ENCODE results near the gene AGMAT. TPM values are rescaled to one million over a fixed set of nuclear protein-coding genes. Genes with fewer than 3 reads are reported as not detected.
A peak's percentile ranks its signal among the peaks of the same experiment; 100 is the strongest.

AGMAT gene
- total and polyA plus RNA-seq, 2 of the 13 experiments (the other 11 are each of a cell fraction or from before 2014, with no cell fraction given): 59.1 to 174 TPM

GRCh38 chr1:15603050-15603965 is 18.5 kb upstream of the AGMAT start (continued):
- TF ChIP-seq MED13 (CRISPR knock-in tag; IDR thresholded peaks at IDR 0.05) (no peak), ZNF142 (CRISPR knock-in tag; IDR thresholded peaks at IDR 0.05) (peak; percentile 62; the same call in 1 of the 2 replicates), TFAP4 (IDR thresholded peaks at IDR 0.05; ENCODE audit: borderline replicate concordance, low read depth) (no peak), PRPF4 (IDR thresholded peaks at IDR 0.05; ENCODE audit: low read depth, low read length, poor library complexity, severe bottlenecking) (no peak), REST (IDR thresholded peaks at IDR 0.05; ENCODE audit: borderline replicate concordance in 1 of 2, low read depth in 1 of 2, low read length in 2 of 2) (0 out of 4 replicates have a peak, but pooled peaks of 1 of the 2 experiments have one; percentile 14), TFDP2 (CRISPR knock-in tag; IDR thresholded peaks at IDR 0.05) (peak; percentile 94), ZC3H4 (CRISPR knock-in tag; IDR thresholded peaks at IDR 0.05; ENCODE audit: borderline replicate concordance) (no peak), ZBTB7A (CRISPR knock-in tag; IDR thresholded peaks at IDR 0.05) (peak; percentile 53; the same call in 1 of the 2 replicates), ZNF280B (CRISPR knock-in tag; IDR thresholded peaks at IDR 0.05; ENCODE audit: borderline replicate concordance) (peak; percentile 81; the same call in 1 of the 2 replicates), ZZZ3 (CRISPR knock-in tag; IDR thresholded peaks at IDR 0.05; ENCODE audit: borderline replicate concordance) (no peak), RFX5 (IDR thresholded peaks at IDR 0.05; ENCODE audit: low read depth, low read length) (peak; percentile 87)
